Measurements from ENCODE around the gene TENM3.

TENM3 gene

GRCh38 chr4:182400790-182401189 is 157.6 kb downstream of the TENM3 start:
- DNase-seq (ENCODE audit: low spot score), result no peak

- no peak for DNase-seq (ENCODE audit: low spot score)
These were observed 161.2 kb downstream of the TENM3 start for GRCh38 chr4:182404376-182404775.

GRCh38 chr4:182405087-182405486 is 161.9 kb downstream of the TENM3 start:
- no peak for DNase-seq (ENCODE audit: low spot score)

- DNase-seq (ENCODE audit: low spot score), result no peak
These were observed 166.1 kb downstream of the TENM3 start for GRCh38 chr4:182409271-182409670.

- no peak for DNase-seq (ENCODE audit: low spot score)
These were observed 168.2 kb downstream of the TENM3 start for GRCh38 chr4:182411391-182411790.

GRCh38 chr4:182413550-182413949 is 170.3 kb downstream of the TENM3 start:
- DNase-seq (ENCODE audit: low spot score), result no peak

GRCh38 chr4:182415116-182415515 is 171.9 kb downstream of the TENM3 start:
- DNase-seq (ENCODE audit: low spot score), result no peak

GRCh38 chr4:182416067-182416466 is 172.9 kb downstream of the TENM3 start:
- no peak for DNase-seq (ENCODE audit: low spot score)

GRCh38 chr4:182418054-182418734 is 175.0 kb downstream of the TENM3 start:
- no peak for DNase-seq (ENCODE audit: low spot score)

- no peak for DNase-seq (ENCODE audit: low spot score)
These were observed 177.0 kb downstream of the TENM3 start for GRCh38 chr4:182420189-182420588.

GRCh38 chr4:182421753-182422152 is 178.6 kb downstream of the TENM3 start:
- no peak for DNase-seq (ENCODE audit: low spot score)

- no peak for DNase-seq (ENCODE audit: low spot score)
These were observed 182.1 kb downstream of the TENM3 start for GRCh38 chr4:182425302-182425701.

GRCh38 chr4:182426901-182427300 is 183.7 kb downstream of the TENM3 start:
- no peak for DNase-seq (ENCODE audit: low spot score)

- DNase-seq (ENCODE audit: low spot score), result no peak
These were observed 184.4 kb downstream of the TENM3 start for GRCh38 chr4:182427554-182427953.

GRCh38 chr4:182429896-182430295 is 186.7 kb downstream of the TENM3 start:
- DNase-seq (ENCODE audit: low spot score), result no peak

GRCh38 chr4:182432819-182433218 is 189.6 kb downstream of the TENM3 start:
- no peak for DNase-seq (ENCODE audit: low spot score)

GRCh38 chr4:182434720-182435119 is 191.5 kb downstream of the TENM3 start:
- DNase-seq (ENCODE audit: low spot score), result no peak

GRCh38 chr4:182435401-182435800 is 192.2 kb downstream of the TENM3 start:
- DNase-seq (ENCODE audit: low spot score), result no peak

GRCh38 chr4:182443070-182443469 is 199.9 kb downstream of the TENM3 start:
- DNase-seq (ENCODE audit: low spot score), result no peak

- no peak for DNase-seq (ENCODE audit: low spot score)
These were observed 204.6 kb downstream of the TENM3 start for GRCh38 chr4:182447767-182448280.

GRCh38 chr4:182448281-182449151 is 205.3 kb downstream of the TENM3 start:
- DNase-seq (ENCODE audit: low spot score), result no peak

GRCh38 chr4:182449186-182449929 is 206.2 kb downstream of the TENM3 start:
- no peak for DNase-seq (ENCODE audit: low spot score)
